H9 (cell line): ENCODE measurements around the gene MCRIP2. TPM values are rescaled to one million over a fixed set of nuclear protein-coding genes. Genes with fewer than 3 reads are reported as not detected.

Source experiments
- DNase-seq: peaks from one replicate; pipeline ENCODE4 v3.0.0-alpha.2; 2017
- H2AFZ ChIP-seq: one replicate; pipeline ENCODE4 v1.6.1; 2013; ENCODE audit warnings: mild to moderate bottlenecking, low read length, control low read depth, moderate library complexity
- H2AK5ac ChIP-seq: 2 replicates; pipeline ENCODE4 v1.6.1; 2013; ENCODE audit warnings: low read length, control low read depth, mixed read lengths; ENCODE audit not compliant: insufficient read length
- H2BK120ac ChIP-seq: one replicate; pipeline ENCODE4 v1.6.1; 2013; ENCODE audit warnings: low read depth, mild to moderate bottlenecking, low read length, control low read depth, inconsistent platforms; ENCODE audit not compliant: poor library complexity, severe bottlenecking
- H2BK12ac ChIP-seq: 2 replicates; pipeline ENCODE4 v1.6.1; 2013; ENCODE audit warnings: low read length, control low read depth, mixed read lengths, low read depth; ENCODE audit not compliant: insufficient read length
- H2BK15ac ChIP-seq: 2 replicates; pipeline ENCODE4 v1.6.1; 2013; ENCODE audit warnings: low read depth, low read length, control low read depth
- H2BK20ac ChIP-seq: one replicate; pipeline ENCODE4 v1.6.1; 2013; ENCODE audit warnings: low read depth, mild to moderate bottlenecking, low read length, control low read depth, inconsistent platforms; ENCODE audit not compliant: poor library complexity, severe bottlenecking
- H2BK5ac ChIP-seq: 2 replicates; pipeline ENCODE4 v1.6.1; 2013; ENCODE audit warnings: low read length, control low read depth, mixed read lengths; ENCODE audit not compliant: insufficient read length
- H3K14ac ChIP-seq: 2 replicates; pipeline ENCODE4 v1.6.1; 2013; ENCODE audit warnings: low read length, control low read depth; ENCODE audit not compliant: insufficient read depth
- H3K18ac ChIP-seq: 2 replicates; pipeline ENCODE4 v1.6.1; 2013; ENCODE audit warnings: low read depth, mild to moderate bottlenecking, mixed read lengths, low read length, control low read depth; ENCODE audit not compliant: insufficient read length
- H3K23ac ChIP-seq: 2 replicates; pipeline ENCODE4 v1.6.1; 2013; ENCODE audit warnings: low read length, control low read depth, mixed read lengths, low read depth; ENCODE audit not compliant: insufficient read length
- H3K23me2 ChIP-seq: 2 replicates; pipeline ENCODE4 v1.6.1; 2013; ENCODE audit warnings: low read depth, mild to moderate bottlenecking, mixed read lengths, low read length, control low read depth; ENCODE audit not compliant: insufficient read length, poor library complexity, severe bottlenecking
- H3K27ac ChIP-seq: 2 replicates; pipeline ENCODE4 v1.5.1; 2013; ENCODE audit warnings: low read length, control low read depth, mixed read lengths, low read depth; ENCODE audit not compliant: insufficient read length
- H3K27me3 ChIP-seq: 2 replicates; pipeline ENCODE4 v1.6.1; 2013; ENCODE audit warnings: low read length, control low read depth, inconsistent platforms; ENCODE audit not compliant: insufficient read depth
- H3K4ac ChIP-seq: 2 replicates; pipeline ENCODE4 v1.6.1; 2013; ENCODE audit warnings: low read depth, mild to moderate bottlenecking, control low read depth, inconsistent platforms, low read length, moderate library complexity
- H3K4me1 ChIP-seq: 2 replicates; pipeline ENCODE4 v1.6.1; 2013; ENCODE audit warnings: low read length, control low read depth, inconsistent platforms; ENCODE audit not compliant: insufficient read depth
- H3K4me2 ChIP-seq: 2 replicates; pipeline ENCODE4 v1.6.1; 2013; ENCODE audit warnings: low read length, control low read depth, mixed read lengths; ENCODE audit not compliant: insufficient read length, insufficient read depth
- H3K56ac ChIP-seq: 2 replicates; pipeline ENCODE4 v1.6.1; 2013; ENCODE audit warnings: low read depth, mild to moderate bottlenecking, mixed read lengths, low read length, control low read depth; ENCODE audit not compliant: insufficient read length
- H3K79me1 ChIP-seq: 2 replicates; pipeline ENCODE4 v1.6.1; 2013; ENCODE audit warnings: low read depth, mild to moderate bottlenecking, moderate library complexity, low read length, control low read depth, inconsistent platforms; ENCODE audit not compliant: insufficient read depth, poor library complexity, severe bottlenecking
- H3K79me2 ChIP-seq: 2 replicates; pipeline ENCODE4 v1.6.1; 2013; ENCODE audit warnings: low read length, control low read depth, inconsistent platforms; ENCODE audit not compliant: insufficient read depth
- H3K9ac ChIP-seq: 2 replicates; pipeline ENCODE4 v1.6.1; 2013; ENCODE audit warnings: low read length, control low read depth, mixed read lengths; ENCODE audit not compliant: insufficient read length; ENCODE audit errors: extremely low read depth
- H3K9me3 ChIP-seq: one replicate; pipeline ENCODE4 v1.6.1; 2013; ENCODE audit warnings: low read depth, low read length, inconsistent platforms; ENCODE audit not compliant: control insufficient read depth
- H3T11ph ChIP-seq: one replicate; pipeline ENCODE4 v1.6.1; 2013; ENCODE audit warnings: mild to moderate bottlenecking, low read length, control low read depth, inconsistent platforms
- H4K20me1 ChIP-seq: one replicate; pipeline ENCODE4 v1.6.1; 2013; ENCODE audit not compliant: control insufficient read depth, insufficient read length, insufficient read depth
- H4K5ac ChIP-seq: 2 replicates; pipeline ENCODE4 v1.6.1; 2013; ENCODE audit warnings: low read depth, mild to moderate bottlenecking, mixed read lengths, low read length, control low read depth; ENCODE audit not compliant: insufficient read length
- H4K8ac ChIP-seq: replicated peaks from 2 replicates; pipeline ENCODE4 v1.6.1; 2013; ENCODE audit warnings: low read length, control low read depth, mixed read lengths, low read depth; ENCODE audit not compliant: insufficient read length
- H4K91ac ChIP-seq: 2 replicates; pipeline ENCODE4 v1.6.1; 2013; ENCODE audit warnings: low read depth, mild to moderate bottlenecking, moderate library complexity, mixed read lengths, low read length, control low read depth; ENCODE audit not compliant: insufficient read length
- H3K27ac Mint-ChIP-seq, 3 experiments: 2 replicates in 2 of 3; 3 replicates in 1 of 3; pipeline ENCODE4 v1.8.0; 2020 to 2021; ENCODE audit warnings: mixed read lengths in 3 of 3, mild to moderate bottlenecking in 1 of 3, moderate library complexity in 1 of 3
- H3K27me3 Mint-ChIP-seq: 2 replicates; pipeline ENCODE4 v1.8.0; 2021; ENCODE audit warnings: low read depth, mild to moderate bottlenecking, moderate library complexity, mixed read lengths
- H3K36me3 Mint-ChIP-seq, 3 experiments: 2 replicates in 2 of 3; 3 replicates in 1 of 3; pipeline ENCODE4 v1.8.0; 2020 to 2021; ENCODE audit warnings: low read depth in 3 of 3, mixed read lengths in 3 of 3; ENCODE audit not compliant: insufficient read depth in 1 of 3
- H3K4me1 Mint-ChIP-seq, 2 experiments: 2 replicates each; pipeline ENCODE4 v1.8.0; 2020; ENCODE audit warnings: mixed read lengths in 2 of 2
- H3K4me3 Mint-ChIP-seq, 2 experiments: 2 replicates in 1 of 2; 3 replicates in 1 of 2; pipeline ENCODE4 v1.8.0; 2020 to 2021; ENCODE audit warnings: mild to moderate bottlenecking in 2 of 2, mixed read lengths in 2 of 2, moderate library complexity in 1 of 2
- H3K9me3 Mint-ChIP-seq, 2 experiments: 2 replicates in 1 of 2; 3 replicates in 1 of 2; pipeline ENCODE4 v1.8.0; 2020; ENCODE audit warnings: mild to moderate bottlenecking in 2 of 2, mixed read lengths in 2 of 2, moderate library complexity in 1 of 2
- WGBS: extraction: QIAGEN DNeasy Blood & Tissue Kit; methylation state at CpG from one replicate; pipeline ENCODE4 v1.1.7; 2013; ENCODE audit warnings: missing lambda C conversion rate, low lambda C conversion rate, mixed read lengths; ENCODE audit not compliant: insufficient read length; ENCODE audit errors: extremely low coverage; 5-methylcytosine and 5-hydroxymethylcytosine counted together
- total RNA-seq: library from RNA; stranded (reverse); gene quantifications from 2 replicates; pipeline ENCODE4 v1.2.1, GENCODE V29; 2021
- TF ChIP-seq, protein P1 (sequence below): fragments of 200-600 bp; sonication (generic); conservative IDR thresholded peaks from 3 replicates; pipeline ENCODE4 v1.8.0; 2021; ENCODE audit warnings: antibody characterized with exemption, mild to moderate bottlenecking

Gene MCRIP2
- total RNA-seq, 1 experiment from 2014 or later = 52.5 TPM

DNA sequence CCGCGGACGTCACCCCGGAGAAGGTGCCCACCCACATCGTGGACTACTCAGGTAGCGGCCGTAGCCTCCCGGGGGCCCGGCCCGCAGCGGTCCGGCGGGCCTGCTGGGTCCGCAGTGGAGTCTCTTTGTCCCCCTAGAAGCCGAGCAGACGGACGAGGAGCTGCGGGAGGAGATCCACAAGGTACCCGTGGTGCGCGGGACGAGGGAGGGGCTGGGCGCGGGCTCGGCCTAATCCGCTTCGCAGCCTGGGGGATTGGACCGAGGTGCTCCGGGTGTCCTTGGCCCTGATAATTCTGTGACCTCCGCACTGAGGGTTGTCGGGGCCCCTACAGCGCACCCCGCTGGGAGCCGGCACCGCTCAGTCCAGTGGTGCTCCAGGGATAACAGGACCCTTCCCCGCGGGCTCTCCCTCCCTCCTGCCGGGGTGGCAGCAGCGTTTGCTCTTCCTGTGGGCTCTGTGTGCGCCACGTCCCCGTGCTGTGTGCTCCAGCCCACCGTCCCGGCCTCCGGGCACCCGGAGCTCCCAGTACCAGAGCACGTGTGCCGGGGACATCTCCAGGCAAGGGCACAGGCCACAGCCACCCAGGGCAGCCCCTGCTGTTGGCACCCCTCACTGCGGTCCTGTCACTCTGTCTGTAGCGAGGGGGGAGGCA is 27.0 kb downstream of the MCRIP2 start:
- Histone ChIP-seq H3K79me2 (no peaks in the 10 kb centered on the region; the same call in 1 of the 2 replicates), H3K27ac (no peak overlapping the region)

More for the DNA sequence above, 27.0 kb downstream of the MCRIP2 start:
- H2BK12ac ChIP-seq = no peak overlapping the region
- H3K56ac ChIP-seq = no peak overlapping the region
- H3K27ac Mint-ChIP-seq = no peak overlapping the region
- H3K27me3 ChIP-seq = no peaks in the 10 kb centered on the region
- no peaks in the 10 kb centered on the region for H3K9me3 Mint-ChIP-seq
- no CpG with 5 or more reads among the region's 50 CpGs for WGBS
- H3K36me3 Mint-ChIP-seq = peaks cover 11 to 27% (median 27%) of the 10 kb centered on the region in 3 experiments; a peak in 6 of 7 replicates
- no peak overlapping the region for H2BK15ac ChIP-seq
- no peak overlapping the region for H4K8ac ChIP-seq
- no peak overlapping the region for H2BK5ac ChIP-seq
- H2BK120ac ChIP-seq = no peak overlapping the region
- H3K9ac ChIP-seq = peak overlapping the region; percentile 56
- no peak overlapping the region for H3T11ph ChIP-seq
- no peaks in the 10 kb centered on the region for H3K9me3 ChIP-seq
- H3K4me3 Mint-ChIP-seq = peak overlapping the region; percentile 77 to 82
- H2AK5ac ChIP-seq = no peak overlapping the region
- H2BK20ac ChIP-seq = no peak overlapping the region
- H3K4ac ChIP-seq = no peak overlapping the region
- H3K14ac ChIP-seq = 0 out of 2 replicates have a peak overlapping the region, but pooled peaks have one; percentile 61
- no peaks in the 10 kb centered on the region for H3K4me1 ChIP-seq
- H2AFZ ChIP-seq = no peak overlapping the region
- no peak overlapping the region for H4K5ac ChIP-seq
- no peak for DNase-seq
- peak overlapping the region; percentile 18 for H3K4me2 ChIP-seq
- H3K27me3 Mint-ChIP-seq = no peaks in the 10 kb centered on the region
- H4K91ac ChIP-seq = no peak overlapping the region
- no peak overlapping the region for H3K18ac ChIP-seq
- H3K4me1 Mint-ChIP-seq = peaks cover 2% of the 10 kb centered on the region in 2 experiments; a peak in 3 of 4 replicates
- no peaks in the 10 kb centered on the region for H3K23me2 ChIP-seq
- no peaks in the 10 kb centered on the region for H3K79me1 ChIP-seq
- no peak overlapping the region for H3K23ac ChIP-seq
- TF ChIP-seq, protein P1, sequence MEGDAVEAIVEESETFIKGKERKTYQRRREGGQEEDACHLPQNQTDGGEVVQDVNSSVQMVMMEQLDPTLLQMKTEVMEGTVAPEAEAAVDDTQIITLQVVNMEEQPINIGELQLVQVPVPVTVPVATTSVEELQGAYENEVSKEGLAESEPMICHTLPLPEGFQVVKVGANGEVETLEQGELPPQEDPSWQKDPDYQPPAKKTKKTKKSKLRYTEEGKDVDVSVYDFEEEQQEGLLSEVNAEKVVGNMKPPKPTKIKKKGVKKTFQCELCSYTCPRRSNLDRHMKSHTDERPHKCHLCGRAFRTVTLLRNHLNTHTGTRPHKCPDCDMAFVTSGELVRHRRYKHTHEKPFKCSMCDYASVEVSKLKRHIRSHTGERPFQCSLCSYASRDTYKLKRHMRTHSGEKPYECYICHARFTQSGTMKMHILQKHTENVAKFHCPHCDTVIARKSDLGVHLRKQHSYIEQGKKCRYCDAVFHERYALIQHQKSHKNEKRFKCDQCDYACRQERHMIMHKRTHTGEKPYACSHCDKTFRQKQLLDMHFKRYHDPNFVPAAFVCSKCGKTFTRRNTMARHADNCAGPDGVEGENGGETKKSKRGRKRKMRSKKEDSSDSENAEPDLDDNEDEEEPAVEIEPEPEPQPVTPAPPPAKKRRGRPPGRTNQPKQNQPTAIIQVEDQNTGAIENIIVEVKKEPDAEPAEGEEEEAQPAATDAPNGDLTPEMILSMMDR = no peak
- no peaks in the 10 kb centered on the region for H4K20me1 ChIP-seq
